NCI-H510A (cell line): Measurements from ENCODE around the gene MICU2.

Experiments
- DNase-seq: peaks from one replicate; lab custom pipeline; 2025; lab: John Stamatoyannopoulos, UW

Gene MICU2

DNA sequence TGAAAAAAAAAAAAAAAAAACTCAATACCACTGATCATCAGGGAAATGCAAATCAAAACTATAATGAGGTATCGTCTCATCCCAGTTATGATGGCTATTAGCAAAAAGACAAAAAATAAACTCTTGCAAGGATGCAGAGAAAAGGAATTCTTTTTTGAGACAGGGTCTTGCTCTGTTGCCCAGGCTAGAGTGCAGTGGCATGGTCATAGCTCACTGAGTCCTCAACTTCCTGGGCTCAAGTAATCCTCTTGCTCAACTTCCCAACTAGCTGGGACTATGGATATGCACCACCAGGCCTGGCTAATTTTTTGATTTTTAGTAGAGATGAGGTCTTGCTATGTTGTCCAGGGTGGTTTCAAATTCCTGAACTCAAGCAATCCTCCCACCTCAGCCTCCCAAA, 59.5 kb downstream of the MICU2 start:
- no peak for DNase-seq

DNA sequence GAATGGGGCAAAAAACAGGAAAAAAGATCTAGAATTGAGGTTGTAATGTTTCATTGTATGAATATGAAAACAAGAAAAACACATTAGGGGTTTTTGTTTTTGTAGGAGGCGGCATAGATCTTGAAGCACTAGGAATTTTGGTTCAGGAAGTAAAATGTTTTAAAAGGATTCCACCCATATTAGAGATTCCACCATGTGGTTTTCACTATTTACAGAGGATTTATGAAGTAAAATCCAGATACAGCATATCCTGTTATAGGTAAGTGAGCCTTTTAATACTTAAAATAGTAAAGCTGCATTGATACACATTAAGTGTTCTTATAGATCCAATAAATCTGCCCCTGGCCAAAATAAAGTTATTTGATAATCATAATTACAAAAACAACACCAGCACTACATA, 61.4 kb downstream of the MICU2 start:
- no peak for DNase-seq

DNA sequence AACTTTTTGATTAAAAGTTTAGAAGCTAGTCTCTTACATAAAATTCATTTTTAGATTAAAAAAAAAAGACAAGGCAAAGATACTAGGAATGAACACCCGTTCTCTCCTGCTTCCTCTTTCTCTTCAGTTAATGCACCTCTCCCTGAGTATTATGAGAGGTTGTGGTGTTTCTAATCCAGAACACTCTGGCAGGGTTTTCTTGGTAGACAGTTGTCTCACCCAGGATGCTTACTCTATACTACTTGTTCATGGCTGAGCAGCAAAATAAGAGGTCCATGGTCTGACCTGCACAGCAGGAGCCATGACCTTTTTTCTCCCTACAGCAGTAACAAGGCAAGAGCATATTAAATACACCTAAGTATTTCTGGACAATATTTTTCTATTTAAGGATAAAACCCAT, 62.0 kb downstream of the MICU2 start:
- peak; percentile 1 for DNase-seq

DNA sequence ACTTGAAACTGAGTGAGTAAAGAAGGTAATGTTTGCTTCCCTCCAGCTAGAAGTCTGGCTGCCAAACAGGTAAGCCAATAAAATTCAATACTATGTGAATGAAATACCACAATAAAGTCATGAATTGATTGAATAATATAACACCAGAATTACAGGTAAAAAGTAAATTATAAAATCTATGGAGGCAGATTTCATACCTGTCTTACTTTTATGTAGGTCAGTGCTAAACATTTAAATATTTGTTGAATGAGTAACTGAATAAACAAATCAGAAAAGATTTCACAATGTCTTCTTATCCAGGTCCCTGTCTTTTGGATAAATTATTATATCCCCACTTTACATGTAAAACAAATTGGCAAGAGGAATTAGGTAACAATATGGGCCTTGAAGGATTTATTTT, 62.7 kb downstream of the MICU2 start:
- DNase-seq = no peak

DNA sequence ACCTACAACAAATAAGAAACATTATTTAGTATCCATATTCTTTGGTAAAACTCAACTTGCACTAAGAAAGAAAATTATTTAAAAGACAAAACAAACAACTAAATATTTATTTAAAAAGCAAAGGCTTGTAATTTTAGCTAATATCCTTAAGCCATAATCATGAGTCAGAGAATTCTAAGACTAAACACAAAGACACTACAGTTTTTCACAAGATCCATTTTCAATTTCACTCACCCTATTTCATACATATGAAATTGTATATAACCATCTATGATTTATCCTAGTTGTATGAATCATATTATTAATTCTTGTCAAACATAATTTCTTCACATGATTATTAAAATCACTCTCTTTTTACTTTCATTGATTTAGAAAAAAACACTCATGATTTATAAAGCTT, 64.3 kb downstream of the MICU2 start:
- no peak for DNase-seq

DNA sequence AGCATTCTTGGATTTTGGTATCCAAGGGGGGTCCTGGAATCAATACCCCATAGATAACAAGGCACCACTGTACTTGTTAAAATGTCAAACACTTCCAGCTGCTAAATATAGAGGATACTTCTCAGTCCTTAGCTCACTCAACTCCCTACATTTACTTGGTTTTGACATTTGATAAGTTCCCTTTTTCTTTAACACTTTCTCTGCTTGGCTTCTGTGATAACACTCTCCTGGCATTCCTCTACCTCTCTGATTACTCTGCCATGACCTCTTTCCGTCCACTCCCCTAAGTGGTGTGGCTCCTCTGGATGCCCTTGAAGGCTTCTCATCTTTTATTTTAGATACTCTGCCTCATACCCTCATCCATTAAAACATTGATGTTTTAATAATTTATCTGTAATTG, 65.2 kb downstream of the MICU2 start:
- no peak for DNase-seq

DNA sequence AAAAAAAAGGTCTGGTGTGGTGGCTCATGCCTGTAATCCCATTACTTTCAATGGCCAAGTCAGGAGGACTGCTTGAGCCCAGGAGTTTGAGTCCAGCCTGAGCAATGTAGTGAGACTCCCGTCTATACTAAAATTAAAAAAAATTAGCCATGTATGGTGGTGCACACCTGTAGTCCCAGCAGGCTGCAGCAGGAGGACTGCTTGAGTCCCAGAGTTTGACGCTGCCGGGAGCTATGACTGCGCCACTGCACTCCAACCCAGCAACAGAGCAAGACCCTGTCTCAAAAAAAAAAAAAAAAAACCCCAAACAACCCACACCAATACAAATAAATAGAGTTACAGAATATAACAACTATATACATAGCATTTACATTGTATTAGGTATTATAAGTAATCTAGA, 65.7 kb downstream of the MICU2 start:
- no peak for DNase-seq

DNA sequence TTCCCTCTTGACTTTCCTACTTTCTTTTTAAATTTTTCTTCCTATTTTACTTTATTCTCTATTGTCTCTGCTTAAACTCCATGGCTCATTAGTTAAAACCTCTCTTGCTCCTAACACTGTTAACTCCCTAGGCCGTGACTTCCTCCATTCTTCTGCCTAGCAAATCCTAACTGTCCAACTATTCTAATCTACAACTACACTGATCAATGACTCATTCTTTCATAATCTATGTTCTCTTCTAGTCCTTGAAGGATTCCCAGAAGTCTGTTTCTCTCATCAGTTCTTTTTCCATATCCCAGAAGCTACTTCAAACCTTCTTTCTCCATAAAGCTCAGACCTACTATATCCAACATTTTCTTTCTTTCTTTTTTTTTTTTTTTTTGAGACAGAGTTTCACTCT, 66.9 kb downstream of the MICU2 start:
- no peak for DNase-seq

DNA sequence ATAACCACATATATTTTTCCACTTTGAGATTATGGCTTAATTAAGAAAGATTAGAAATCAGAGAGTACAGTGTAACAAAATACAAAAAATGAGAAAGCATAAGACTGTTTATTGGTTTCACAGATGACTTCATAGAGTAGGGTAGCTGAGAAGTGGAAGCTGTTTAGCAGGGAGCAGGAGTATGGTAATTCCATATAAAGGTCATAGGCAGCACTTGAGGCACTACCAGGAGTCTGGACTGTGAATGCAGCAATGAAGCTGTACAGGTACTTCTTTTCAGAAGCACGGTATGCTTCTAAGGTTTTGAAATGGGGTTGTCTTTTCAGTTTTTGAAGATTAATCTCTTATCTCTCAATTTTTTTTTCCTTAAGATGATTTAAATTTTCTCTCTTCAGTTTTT, 69.2 kb downstream of the MICU2 start:
- no peak for DNase-seq

DNA sequence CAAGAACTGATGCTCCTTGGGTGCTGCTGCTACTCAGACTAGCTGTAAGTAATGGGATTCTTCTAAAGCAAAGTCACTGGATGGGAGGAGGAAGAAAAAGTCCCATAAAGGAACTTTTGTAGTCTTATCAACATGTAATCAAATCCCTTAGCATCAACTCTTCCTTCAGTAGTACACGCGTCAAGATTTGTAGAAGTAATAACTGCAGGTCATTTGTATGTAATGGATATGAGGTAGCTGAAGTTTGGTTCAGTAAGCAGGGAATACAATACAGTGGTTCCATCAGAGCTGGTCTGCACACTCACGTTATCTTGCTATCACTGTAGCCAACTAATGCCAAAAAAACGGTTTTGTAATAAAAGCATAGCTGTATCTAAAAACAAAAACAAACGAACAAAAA, 72.5 kb downstream of the MICU2 start:
- no peak for DNase-seq

DNA sequence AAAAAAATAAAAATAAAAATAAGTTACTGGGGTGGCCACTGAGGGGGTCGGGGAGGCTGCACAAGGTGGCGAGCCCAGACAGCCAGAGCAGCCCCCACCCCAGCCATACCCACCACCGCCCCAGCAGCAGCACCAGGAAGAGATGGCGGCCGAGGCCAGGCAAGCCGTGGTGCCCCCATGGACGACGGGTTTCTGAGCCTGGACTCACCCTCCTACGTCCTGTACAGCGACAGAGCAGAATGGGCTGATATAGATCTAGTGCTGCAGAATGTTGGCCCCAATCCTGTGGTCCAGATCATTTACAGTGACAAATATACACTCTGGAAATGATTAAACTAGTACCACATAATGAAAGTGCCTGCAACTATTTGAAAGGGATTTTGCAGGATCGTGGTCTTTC, 73.3 kb downstream of the MICU2 start:
- DNase-seq = no peak

DNA sequence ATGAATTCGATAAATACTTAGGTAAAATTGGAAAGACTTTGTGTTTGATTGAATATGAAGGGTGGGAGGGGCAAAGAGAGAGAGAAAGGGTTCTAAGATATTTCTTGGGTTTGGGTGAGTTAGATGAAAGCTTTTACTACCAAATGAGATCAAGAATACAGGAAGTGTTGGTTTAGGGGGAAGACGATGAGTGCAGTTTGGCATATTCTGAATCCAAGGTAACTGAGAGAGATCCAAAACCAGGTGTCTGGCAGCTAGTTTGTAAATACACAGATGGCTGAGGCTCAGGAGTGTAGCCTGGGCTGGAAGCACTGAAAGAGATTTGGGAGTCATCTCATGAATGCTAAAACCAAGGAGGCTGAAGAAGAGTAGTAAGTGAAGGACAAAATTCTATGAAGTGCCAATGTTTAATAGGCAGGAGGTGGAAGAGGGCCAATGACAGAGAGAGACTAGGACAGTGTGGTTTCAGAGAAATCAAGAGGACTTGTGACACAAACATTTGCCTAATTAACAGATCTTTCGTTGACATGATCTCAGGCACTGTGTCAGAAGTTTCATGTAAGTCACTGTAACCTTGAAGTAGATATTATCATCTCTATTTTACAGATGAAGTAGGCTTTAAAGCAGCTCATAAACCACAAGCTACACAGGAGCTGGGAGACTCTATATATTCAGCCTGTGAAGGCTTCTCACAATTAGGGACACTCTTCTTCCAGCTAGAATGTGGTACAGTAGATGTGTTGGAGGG, 74.7 kb downstream of the MICU2 start:
- no peak for DNase-seq

DNA sequence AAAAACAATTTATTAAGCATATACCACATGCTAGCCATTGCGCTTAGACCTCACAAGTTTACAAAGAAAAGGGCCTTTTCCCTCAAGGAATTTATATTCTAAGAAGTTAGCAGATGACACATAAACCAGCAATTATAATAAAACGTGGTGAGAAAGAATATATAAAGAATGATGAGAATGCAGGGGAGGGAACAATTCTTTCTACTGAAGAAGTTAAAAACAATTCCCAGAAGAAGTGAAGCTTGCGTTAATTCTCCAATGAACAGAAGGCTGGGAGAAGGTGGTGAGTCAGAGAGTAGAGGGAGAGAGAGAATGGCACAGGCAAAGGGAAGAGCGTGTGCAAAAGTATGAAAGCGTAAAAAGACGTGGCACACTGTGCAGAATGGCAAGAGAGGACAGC, 75.4 kb downstream of the MICU2 start:
- DNase-seq = no peak

DNA sequence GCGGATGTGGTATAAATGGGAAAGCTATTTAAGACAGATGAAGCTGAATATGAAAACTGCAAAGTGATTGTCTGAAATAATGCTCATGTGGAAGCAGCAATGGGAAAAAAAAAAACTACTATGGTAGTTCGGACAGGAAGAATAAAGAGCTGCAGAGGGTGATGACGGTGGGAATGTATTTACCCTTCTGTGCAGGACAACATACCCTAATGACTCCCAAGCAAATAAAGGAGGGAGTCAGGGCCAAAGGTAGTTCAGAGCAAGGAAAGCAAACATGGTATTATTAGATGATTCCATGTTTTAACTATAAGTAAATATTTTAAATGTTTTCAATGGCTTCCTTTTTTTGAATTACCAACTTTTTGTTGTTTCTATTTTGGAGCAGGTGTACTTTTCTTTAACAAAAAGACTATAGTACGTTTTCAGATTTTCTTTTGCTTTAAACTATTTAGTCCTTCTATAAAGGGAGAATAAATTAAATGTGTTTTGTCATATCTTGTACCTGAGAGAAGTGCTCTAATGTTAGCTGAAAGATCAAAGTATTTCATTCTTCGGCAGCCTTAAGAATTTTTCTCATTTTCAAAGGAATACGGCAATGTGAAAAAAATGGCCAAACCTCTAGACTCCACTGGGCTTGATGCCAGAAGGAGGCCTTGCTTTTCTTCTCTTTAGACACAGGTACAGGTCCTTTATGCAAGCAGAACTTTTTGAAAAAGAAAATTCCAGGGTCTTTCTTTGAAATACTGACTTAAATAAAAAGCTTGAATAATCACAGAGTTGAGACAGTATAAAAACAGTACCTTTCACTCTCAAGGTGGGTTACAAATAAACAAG, 77.0 kb downstream of the MICU2 start:
- DNase-seq = no peak

DNA sequence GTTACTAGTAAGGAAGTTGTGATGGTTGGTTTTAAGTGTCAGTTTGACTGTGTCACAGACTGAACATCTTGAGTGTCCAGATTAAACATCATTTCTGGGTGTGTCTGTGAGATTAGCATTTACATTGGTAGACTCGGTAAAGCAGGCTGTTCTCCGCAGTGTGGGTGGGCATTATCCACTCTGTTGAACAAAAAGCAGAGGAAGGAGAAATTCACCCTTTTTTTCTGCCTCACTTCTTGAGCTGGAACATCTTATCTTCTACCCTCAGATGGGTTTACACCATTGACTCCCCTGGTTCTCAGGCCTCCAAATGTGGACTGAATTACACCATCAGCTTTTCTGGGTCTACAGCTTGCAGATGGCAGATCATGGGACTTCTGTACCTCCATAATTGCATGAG, 81.1 kb downstream of the MICU2 start:
- no peak for DNase-seq

DNA sequence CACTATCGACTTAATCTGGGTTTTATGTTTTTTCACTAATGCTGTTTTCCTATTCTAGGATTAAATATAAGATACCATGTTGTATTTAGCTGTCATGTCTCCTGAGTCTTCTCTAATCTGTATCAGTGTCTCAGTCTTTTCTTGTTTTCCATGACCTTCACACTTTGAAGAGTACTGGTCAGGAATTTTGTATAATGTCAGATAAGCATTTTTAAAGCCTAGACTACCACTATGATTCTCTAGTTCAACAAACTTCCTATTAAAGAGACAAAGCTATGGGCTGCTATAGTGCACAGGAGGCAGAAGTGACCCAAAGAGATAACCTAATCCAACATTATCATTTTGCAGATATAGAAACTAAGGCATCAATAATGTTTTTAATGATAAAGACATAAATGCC, 81.8 kb downstream of the MICU2 start:
- no peak for DNase-seq

DNA sequence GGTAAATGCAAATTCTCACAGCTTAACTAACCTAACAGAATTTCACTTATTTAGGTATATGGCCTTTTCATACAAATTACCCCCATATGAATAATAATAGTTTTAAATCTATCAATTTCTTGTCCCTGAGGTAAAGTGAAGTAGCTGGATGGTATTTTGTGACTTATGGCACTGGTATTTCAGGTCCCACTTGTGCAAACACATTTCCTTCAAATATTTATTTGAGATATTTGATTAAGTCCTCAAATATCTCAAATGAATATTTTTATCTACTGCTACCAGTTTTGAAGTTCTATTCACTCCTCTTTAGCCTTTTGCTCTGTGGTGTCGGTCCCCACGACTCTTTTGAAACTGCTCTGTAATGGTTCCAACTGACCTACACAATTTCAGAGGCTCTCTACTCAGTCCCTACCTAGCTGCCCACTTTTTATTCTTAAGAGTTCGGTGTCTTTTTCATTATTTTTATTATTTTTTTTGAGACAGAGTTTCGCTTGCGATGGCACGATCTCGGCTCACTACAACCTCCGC, 85.3 kb downstream of the MICU2 start:
- no peak for DNase-seq

DNA sequence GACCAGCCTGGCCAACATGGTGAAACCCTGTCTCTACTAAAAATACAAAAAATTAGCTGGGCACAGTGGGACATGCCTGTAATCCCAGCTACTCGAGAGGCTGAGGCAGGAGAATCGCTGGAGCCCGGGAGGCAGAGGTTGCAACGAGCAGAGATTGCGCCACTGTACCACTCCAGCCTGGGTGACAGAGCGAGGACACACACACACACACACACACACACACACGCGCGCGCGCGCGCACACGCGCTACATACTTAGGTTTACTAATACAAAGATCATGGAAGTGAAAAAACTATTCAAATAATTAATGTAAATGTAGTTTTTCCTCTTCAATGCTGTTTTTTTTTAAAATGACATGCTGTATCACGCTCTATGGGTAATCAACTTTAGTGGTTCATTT, 86.4 kb downstream of the MICU2 start:
- DNase-seq = no peak

DNA sequence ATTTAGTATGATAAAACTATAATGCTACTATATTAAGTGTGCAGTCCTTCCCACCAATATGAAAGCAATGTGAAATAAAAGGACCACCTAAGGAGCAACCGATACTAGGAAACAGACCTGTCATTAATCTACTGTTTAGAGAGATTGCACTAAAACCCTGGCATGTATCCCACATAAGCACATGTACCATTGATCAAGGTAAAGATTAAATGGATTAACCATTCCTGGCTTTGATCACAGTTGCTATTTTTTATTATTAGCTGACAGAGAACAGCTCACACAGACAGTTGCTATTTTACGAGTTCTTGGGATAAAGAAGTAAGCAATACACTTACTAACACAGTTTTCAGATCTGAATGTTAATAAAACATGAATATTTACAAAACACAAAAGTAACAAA, 87.2 kb downstream of the MICU2 start:
- DNase-seq = no peak

DNA sequence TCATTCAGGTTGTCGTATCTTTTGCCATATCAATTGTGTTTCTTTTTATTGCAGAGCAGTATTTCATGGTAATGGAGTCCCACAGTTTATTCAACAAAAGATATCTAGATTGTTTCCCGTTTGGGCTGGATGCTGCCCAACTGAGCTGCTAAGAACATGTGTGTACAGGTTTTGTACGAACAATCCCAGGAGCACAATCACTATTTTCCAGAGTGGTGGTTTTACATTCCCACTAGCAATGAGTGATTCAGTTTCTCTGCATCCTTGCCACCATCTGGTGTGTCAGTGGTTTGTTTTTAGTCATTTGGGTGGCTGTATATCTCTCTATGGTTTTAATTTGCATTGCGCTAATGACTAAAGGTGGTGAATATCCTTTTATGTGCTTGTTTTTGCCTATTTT, 92.1 kb downstream of the MICU2 start:
- DNase-seq = no peak

DNA sequence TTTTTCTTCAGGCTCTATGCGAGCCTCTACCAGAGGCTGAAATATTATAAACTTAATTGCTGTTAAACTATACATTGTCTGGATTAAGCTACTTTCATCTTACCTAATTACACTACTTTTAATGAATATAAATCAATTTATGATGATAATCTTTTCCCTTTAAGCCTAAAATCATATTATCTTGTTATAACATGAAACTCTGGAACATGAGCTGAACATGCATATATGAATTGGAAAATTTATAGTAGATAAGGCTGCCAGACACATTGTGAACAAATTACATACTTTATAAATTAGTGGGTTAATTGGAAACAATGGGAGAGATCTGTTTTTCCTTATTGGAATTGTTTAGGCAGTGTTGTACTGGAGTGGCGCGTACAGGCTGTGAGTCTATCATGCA, 99.6 kb downstream of the MICU2 start:
- DNase-seq = no peak

DNA sequence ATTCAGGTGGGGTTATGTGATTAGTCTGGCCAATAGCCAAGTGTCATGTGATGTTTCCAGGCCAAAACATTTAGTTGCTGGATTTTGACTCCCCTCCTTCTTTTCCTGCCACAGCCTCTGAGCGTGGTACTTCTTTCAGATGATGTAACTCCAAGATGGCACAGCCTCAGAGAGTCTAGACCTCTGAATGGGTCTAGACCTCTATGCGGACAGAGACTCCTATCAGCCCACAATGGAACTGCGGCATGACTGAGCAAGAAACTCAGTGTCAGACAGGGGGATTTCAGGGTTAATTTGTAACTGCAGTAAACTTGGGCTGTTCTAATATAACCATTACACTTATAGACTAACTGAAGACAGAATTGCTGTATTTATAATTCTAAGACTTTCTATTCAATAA, 102.3 kb downstream of the MICU2 start:
- no peak for DNase-seq

DNA sequence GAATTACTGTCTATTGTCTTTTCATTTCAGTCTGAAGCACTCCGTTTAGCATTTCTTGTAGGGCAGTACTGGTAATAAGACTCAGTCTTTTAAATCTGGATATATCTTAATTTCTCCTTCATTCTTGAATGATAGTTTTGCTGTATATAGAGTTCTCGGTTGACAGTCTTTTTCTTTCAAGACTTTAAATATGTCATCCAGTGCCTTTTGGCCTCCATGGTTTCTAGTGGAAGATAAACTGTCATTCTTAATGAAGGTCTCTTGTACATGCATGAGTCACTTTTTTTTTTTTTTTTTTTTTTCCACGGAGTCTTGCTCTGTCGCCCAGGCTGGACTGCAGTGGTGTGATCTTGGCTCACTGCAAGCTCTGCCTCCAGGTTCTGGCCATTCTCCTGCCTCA, 117.6 kb downstream of the MICU2 start:
- DNase-seq = no peak

DNA sequence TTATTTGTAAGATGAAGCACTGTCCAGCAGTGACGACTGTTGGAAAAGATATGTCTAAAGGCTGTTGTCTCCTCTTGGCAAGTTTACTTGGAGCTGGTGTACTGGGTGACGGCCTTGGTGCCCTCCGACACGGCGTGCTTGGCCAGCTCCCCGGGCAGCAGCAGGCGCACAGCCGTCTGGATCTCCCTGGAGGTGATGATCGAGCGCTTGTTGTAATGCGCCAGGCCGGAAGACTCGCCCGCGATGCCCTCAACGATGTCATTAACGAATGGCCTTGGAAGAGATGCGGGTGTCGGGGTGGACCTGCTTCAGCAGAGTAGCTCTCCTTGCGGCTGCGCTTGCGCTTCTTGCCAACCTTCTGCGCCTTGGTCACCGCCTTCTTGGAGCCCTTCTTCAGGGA, 120.2 kb downstream of the MICU2 start:
- no peak for DNase-seq
